ENCODE results near the gene RERE. TPM values are rescaled to one million over a fixed set of nuclear protein-coding genes. Genes with fewer than 3 reads are reported as not detected.

RERE gene
- total and polyA plus RNA-seq, 7 donors: 19.2 to 148 (median 90.6) TPM

GRCh38 chr1:8632102-8632501, 185.3 kb downstream of the RERE start:
- intact Hi-C loops (cut with DNase I): no loop called here
- no peak for DNase-seq
- TF ChIP-seq POLR2AphosphoS5 (IDR thresholded peaks at IDR 0.05): no peak
- TF ChIP-seq CTCF (IDR thresholded peaks at IDR 0.05): no peak
- no peak for TF ChIP-seq EP300 (IDR thresholded peaks at IDR 0.05)
- no peak for TF ChIP-seq POLR2A (IDR thresholded peaks at IDR 0.05)
- no peak overlapping the region for H3K4me3 ChIP-seq
- H3K36me3 ChIP-seq: no peaks in the 10 kb centered on the region
- H3K27me3 ChIP-seq: no peaks in the 10 kb centered on the region
- WGBS, 2 donors: 74 to 80% methylated on average over 4 of the region's 4 CpGs
- no peaks in the 10 kb centered on the region for H3K9me3 ChIP-seq
- no peak overlapping the region for H3K27ac ChIP-seq
- peaks cover 0 to 54% (median 31%) of the 10 kb centered on the region in 4 donors for H3K4me1 ChIP-seq

- Histone ChIP-seq H3K27me3 (no peaks in the 10 kb centered on the region), H3K9me3 (no peaks in the 10 kb centered on the region), H3K4me3 (no peak overlapping the region), H3K4me1 (peaks cover 0 to 63% (median 41%) of the 10 kb centered on the region in 4 donors), H3K36me3 (no peaks in the 10 kb centered on the region), H3K27ac (no peak overlapping the region)
- intact Hi-C loops (cut with DNase I): no loop called here
- WGBS, 2 donors: 94 to 96% methylated on average over 3 of the region's 3 CpGs
- no peak for TF ChIP-seq POLR2A (IDR thresholded peaks at IDR 0.05)
- TF ChIP-seq POLR2AphosphoS5 (IDR thresholded peaks at IDR 0.05): no peak
- TF ChIP-seq EP300 (IDR thresholded peaks at IDR 0.05): no peak
- TF ChIP-seq CTCF (IDR thresholded peaks at IDR 0.05): no peak
- no peak for DNase-seq
These were observed 186.3 kb downstream of the RERE start for GRCh38 chr1:8631163-8631562.

GRCh38 chr1:8629241-8630091, 188.0 kb downstream of the RERE start:
- no peaks in the 10 kb centered on the region for H3K27me3 ChIP-seq
- intact Hi-C loops (cut with DNase I): no loop called here
- WGBS, 2 donors: 58 to 80% methylated on average over 7 of the region's 7 CpGs
- no peak overlapping the region for H3K27ac ChIP-seq
- peaks cover 0 to 69% (median 41%) of the 10 kb centered on the region in 4 donors for H3K4me1 ChIP-seq
- TF ChIP-seq POLR2A (IDR thresholded peaks at IDR 0.05) (no peak), POLR2AphosphoS5 (IDR thresholded peaks at IDR 0.05) (no peak), EP300 (IDR thresholded peaks at IDR 0.05) (no peak), CTCF (IDR thresholded peaks at IDR 0.05) (no peak)
- H3K9me3 ChIP-seq: no peaks in the 10 kb centered on the region
- no peaks in the 10 kb centered on the region for H3K36me3 ChIP-seq
- no peak for DNase-seq
- no peak overlapping the region for H3K4me3 ChIP-seq

- 69 to 75% methylated on average over 2 of the region's 2 CpGs for WGBS, 2 donors
- H3K4me1 ChIP-seq: peaks cover 0 to 69% (median 41%) of the 10 kb centered on the region in 4 donors
- H3K36me3 ChIP-seq: no peaks in the 10 kb centered on the region
These were observed 188.8 kb downstream of the RERE start for GRCh38 chr1:8628606-8629005.

More at GRCh38 chr1:8628606-8629005, 188.8 kb downstream of the RERE start:
- no peaks in the 10 kb centered on the region for H3K27me3 ChIP-seq
- TF ChIP-seq POLR2A (IDR thresholded peaks at IDR 0.05): no peak
- no peak for TF ChIP-seq CTCF (IDR thresholded peaks at IDR 0.05)
- no peak for TF ChIP-seq EP300 (IDR thresholded peaks at IDR 0.05)
- TF ChIP-seq POLR2AphosphoS5 (IDR thresholded peaks at IDR 0.05): no peak
- intact Hi-C loops (cut with DNase I): no loop called here
- H3K4me3 ChIP-seq: no peak overlapping the region
- H3K27ac ChIP-seq: no peak overlapping the region
- DNase-seq: no peak
- no peaks in the 10 kb centered on the region for H3K9me3 ChIP-seq
